Kidney (tissue), 14 donors: ENCODE measurements around the gene CBR1. TPM values are rescaled to one million over a fixed set of nuclear protein-coding genes. Genes with fewer than 3 reads are reported as not detected.

Source experiments
- DNase-seq, 5 donors: peaks; one replicate each; pipeline ENCODE4 v3.0.0-alpha.2; 2013 to 2020
- FAIRE-seq: peaks from 2 replicates; lab custom pipeline; 2012; peaks lifted over from hg19 to GRCh38; lab: Jason Lieb, UNC
- H3K27ac ChIP-seq, 2 donors: one replicate each; pipeline ENCODE4 v1.7.0; 2013; ENCODE audit warnings: low read depth in 2 of 2, low read length in 2 of 2, inconsistent platforms in 1 of 2
- H3K27me3 ChIP-seq: one replicate; pipeline ENCODE4 v1.7.1; 2013; ENCODE audit warnings: low read length, inconsistent platforms; ENCODE audit not compliant: control insufficient read depth, insufficient read depth
- H3K36me3 ChIP-seq, 3 donors: one replicate each; pipeline versions ENCODE4 v1.7.0 to v1.7.1; 2013; ENCODE audit warnings: low read length in 3 of 3, control low read depth in 1 of 3, inconsistent platforms in 1 of 3; ENCODE audit not compliant: insufficient read depth in 3 of 3, control insufficient read depth in 2 of 3
- H3K4me1 ChIP-seq, 3 donors: one replicate each; pipeline versions ENCODE4 v1.7.0 to v1.7.1; 2013; ENCODE audit warnings: low read length in 3 of 3, inconsistent platforms in 1 of 3, low read depth in 1 of 3; ENCODE audit not compliant: control insufficient read depth in 2 of 3, insufficient read depth in 2 of 3
- H3K4me3 ChIP-seq, 3 donors: one replicate each; pipeline versions ENCODE4 v1.7.0 to v1.8.1; 2013; ENCODE audit warnings: low read length in 3 of 3, control low read depth in 1 of 3, inconsistent platforms in 1 of 3
- H3K9ac ChIP-seq, 3 donors: one replicate each; pipeline versions ENCODE4 v1.7.0 to v1.7.1; 2013; ENCODE audit warnings: low read length in 3 of 3, control low read depth in 1 of 3, inconsistent platforms in 1 of 3
- H3K9me3 ChIP-seq, 3 donors: one replicate each; pipeline versions ENCODE4 v1.7.0 to v1.7.1; 2013; ENCODE audit warnings: low read length in 3 of 3, control low read depth in 1 of 3, inconsistent platforms in 1 of 3; ENCODE audit not compliant: control insufficient read depth in 2 of 3, insufficient read depth in 1 of 3
- intact Hi-C: fragments of 100-400 bp; cut with DNase I; formaldehyde crosslinking; loops from one replicate; pipeline ENCODE4 v1.11.1; 2022
- polyA plus RNA-seq: library from polyadenylated mRNA; stranded (reverse); fragments of 350-450 nt; fragmentation: Illumina TruSeq; extraction: RNeasy Lipid Tissue Mini Kit (QIAGEN cat#74804); gene quantifications from one replicate; pipeline ENCODE4 v1.2.3, GENCODE V29; 2014; ENCODE audit warnings: low read depth, low replicate concordance; ENCODE audit not compliant: insufficient read depth
- total RNA-seq: library from RNA; stranded (reverse); fragmentation: NEBNext Ultra II Directional; extraction: Animal tissue kit (Norgen Biotek cat#: 25700); gene quantifications from one replicate; pipeline ENCODE4 v1.2.1, GENCODE V29; 2021
- TF ChIP-seq, protein P1 (sequence below): IDR thresholded peaks from 3 replicates; pipeline ENCODE4 v1.5.1; 2012; ENCODE audit warnings: mild to moderate bottlenecking, moderate library complexity, borderline replicate concordance; ENCODE audit not compliant: insufficient read depth; ENCODE audit errors: extremely low read depth
- donor health status: control.
- donor health status: control.
- donor health status: control.
- donor health status: control.
- donor health status: control.
- donor health status: DM: yes; HTN: yes; CAD: no.
- donor health status: Normal renal cell carcinoma (clear cell type).

Gene CBR1
- total and polyA plus RNA-seq, 2 donors from 2014 or later, result 94.3 to 379 TPM

DNA sequence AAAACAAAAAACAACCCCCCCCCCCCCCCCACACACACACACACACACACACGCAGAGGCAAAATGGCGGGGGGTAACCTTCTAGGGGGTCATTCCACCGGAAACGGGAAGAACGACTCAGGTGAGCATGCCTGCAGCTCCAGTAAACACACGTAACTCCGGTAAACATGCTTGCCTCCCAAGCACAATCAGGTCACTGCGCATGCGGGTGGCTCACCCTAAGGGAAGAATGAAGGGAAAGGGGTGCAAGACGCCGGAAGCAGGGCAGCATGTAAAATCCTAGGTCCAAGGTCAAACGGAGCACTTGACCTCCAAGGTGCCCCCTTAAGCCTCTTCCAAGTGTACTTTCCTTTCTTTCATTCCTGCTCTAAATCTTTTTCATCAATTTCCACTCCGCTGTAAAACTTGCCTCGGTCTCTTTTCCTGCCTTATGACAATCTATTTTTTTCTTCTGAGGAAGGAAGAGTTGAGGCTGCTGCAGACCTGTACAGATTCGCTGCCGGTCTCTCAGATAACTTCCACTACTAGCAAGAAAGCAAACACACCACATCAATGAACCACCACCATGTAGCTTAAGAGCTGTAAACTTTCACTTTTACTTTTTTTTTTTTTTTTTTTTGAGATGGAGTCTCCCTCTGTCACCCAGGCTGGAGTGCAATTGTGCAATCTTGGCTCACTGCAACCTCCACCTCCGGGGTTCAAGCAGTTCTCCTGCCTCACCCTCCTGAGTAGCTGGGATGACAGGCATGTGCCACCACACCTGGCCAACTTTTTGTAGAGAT is 44.0 kb downstream of the CBR1 start:
- H3K27me3 ChIP-seq, result no peaks in the 10 kb centered on the region
- intact Hi-C loops, result no loop called here
- FAIRE-seq, result no peak
- TF ChIP-seq, protein P1, sequence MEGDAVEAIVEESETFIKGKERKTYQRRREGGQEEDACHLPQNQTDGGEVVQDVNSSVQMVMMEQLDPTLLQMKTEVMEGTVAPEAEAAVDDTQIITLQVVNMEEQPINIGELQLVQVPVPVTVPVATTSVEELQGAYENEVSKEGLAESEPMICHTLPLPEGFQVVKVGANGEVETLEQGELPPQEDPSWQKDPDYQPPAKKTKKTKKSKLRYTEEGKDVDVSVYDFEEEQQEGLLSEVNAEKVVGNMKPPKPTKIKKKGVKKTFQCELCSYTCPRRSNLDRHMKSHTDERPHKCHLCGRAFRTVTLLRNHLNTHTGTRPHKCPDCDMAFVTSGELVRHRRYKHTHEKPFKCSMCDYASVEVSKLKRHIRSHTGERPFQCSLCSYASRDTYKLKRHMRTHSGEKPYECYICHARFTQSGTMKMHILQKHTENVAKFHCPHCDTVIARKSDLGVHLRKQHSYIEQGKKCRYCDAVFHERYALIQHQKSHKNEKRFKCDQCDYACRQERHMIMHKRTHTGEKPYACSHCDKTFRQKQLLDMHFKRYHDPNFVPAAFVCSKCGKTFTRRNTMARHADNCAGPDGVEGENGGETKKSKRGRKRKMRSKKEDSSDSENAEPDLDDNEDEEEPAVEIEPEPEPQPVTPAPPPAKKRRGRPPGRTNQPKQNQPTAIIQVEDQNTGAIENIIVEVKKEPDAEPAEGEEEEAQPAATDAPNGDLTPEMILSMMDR, result no peak
- H3K9ac ChIP-seq, result no peak overlapping the region
- H3K4me3 ChIP-seq, result peak overlapping the region in 1 of 3 donors; percentile 32
- DNase-seq, result peak in 1 of 5 donors; percentile 85
- H3K27ac ChIP-seq, result peak overlapping the region; percentile 73 to 80
- peaks cover 0 to 2% (median 0%) of the 10 kb centered on the region in 3 donors for H3K9me3 ChIP-seq
- H3K36me3 ChIP-seq, result no peaks in the 10 kb centered on the region
- H3K4me1 ChIP-seq, result peaks cover 0 to 5% (median 2%) of the 10 kb centered on the region in 3 donors

DNA sequence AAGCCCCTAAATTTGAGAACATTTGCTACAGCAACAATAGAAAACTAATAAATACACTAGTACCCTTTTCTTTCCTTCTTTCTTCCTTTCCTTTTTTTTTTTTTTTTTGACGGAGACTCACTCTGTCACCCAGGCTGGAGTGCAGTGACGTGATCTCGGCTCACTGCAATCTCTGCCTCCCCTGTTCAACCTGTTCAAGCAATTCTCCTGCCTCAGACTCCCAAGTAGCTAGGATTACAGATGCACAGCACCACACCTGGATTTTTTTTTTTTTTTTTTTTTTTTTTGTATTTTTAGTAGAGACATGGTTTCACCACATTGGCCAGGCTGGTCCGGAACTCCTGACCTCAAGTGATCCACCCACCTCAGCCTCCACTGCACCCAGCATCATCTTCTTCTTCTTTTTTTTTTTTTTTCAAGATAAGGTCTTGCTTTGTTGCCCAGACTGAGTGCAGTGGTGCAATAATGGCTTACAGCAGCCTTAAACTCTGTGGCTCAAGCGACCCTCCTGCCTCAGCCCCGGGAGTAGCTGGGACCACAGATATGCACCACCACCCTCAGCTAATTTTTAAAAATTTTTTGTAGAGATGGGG is 45.4 kb downstream of the CBR1 start:
- TF ChIP-seq, protein P1, result no peak
- Histone ChIP-seq H3K9ac (no peak overlapping the region), H3K4me3 (no peak overlapping the region), H3K27ac (no peak overlapping the region), H3K27me3 (no peaks in the 10 kb centered on the region), H3K9me3 (peaks cover 0 to 2% (median 0%) of the 10 kb centered on the region in 3 donors), H3K4me1 (peaks cover 0 to 5% (median 2%) of the 10 kb centered on the region in 3 donors), H3K36me3 (no peaks in the 10 kb centered on the region)
- DNase-seq, result no peak
- intact Hi-C loops, result no loop called here
- FAIRE-seq, result no peak

DNA sequence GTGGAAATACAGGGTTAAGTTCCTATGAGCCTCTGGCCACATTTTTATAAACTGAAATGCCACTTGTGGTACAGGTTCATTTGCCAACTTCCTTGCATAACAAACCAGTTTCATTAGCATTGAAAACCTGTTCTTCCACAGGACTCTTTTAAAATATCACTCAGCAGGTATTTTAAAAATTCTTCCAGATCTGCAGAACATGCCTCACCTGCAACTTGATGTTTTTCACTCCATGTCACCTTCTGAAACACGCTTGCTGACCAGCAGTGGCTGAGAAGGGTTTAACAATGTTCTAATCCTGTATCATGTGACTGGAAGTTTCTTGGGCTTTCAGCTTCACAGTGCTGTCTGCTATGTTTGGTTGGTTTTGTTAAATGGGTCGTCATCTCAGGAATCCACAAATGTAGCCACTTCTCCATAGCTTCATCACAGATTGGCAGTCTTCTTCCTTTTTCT is 47.5 kb downstream of the CBR1 start:
- no peaks in the 10 kb centered on the region for H3K36me3 ChIP-seq
- H3K27me3 ChIP-seq, result no peaks in the 10 kb centered on the region
- DNase-seq, result no peak
- intact Hi-C loops, result no loop called here
- H3K27ac ChIP-seq, result no peak overlapping the region
- H3K4me3 ChIP-seq, result no peak overlapping the region
- peaks cover 0 to 2% (median 0%) of the 10 kb centered on the region in 3 donors for H3K9me3 ChIP-seq
- TF ChIP-seq, protein P1, result no peak
- H3K9ac ChIP-seq, result no peak overlapping the region
- no peak for FAIRE-seq
- peaks cover 0 to 3% (median 2%) of the 10 kb centered on the region in 3 donors for H3K4me1 ChIP-seq
